IMR-90 (cell line): ENCODE data around the gene NEMF. TPM values are rescaled to one million over a fixed set of nuclear protein-coding genes. Genes with fewer than 3 reads are reported as not detected.
A peak's percentile ranks its signal among the peaks of the same experiment; 100 is the strongest.
"Not testable (repeated sequence)": the region's sequence is repeated elsewhere in the genome, so short reads cannot be mapped to it uniquely, and the experiment has no call there.

Experiments
- ATAC-seq: fragments of 200-7000 bp; cut with Tn5 transposase; 2 replicates; pipeline ENCODE4 v1.9.1; 2020; ENCODE audit warnings: low read depth, mild to moderate bottlenecking, moderate library complexity
- BruUV-seq: library from RNA; stranded (reverse); fragments of 400-500 nt; replicated peaks from 2 replicates; lab custom pipeline; 2021; lab: Mats Ljungman, UMichigan
- CTCF ChIA-PET: fragments of 300-600 bp; formaldehyde crosslinking; extraction: SDS; loops from one replicate; lab custom pipeline; 2021; ENCODE audit warnings: antibody characterized with exemption; lab: Yijun Ruan, JAX
- POLR2A ChIA-PET: fragments of 300-600 bp; sonication (Branson Sonifier 250); formaldehyde crosslinking; loops from one replicate; lab custom pipeline; 2022; ENCODE audit warnings: antibody characterized with exemption; ENCODE audit not compliant: unreplicated experiment; lab: Charles Lee
- DNase-seq: peaks from one replicate; pipeline ENCODE4 v3.0.0; 2013
- H2AFZ ChIP-seq: replicated peaks from 2 replicates; pipeline ENCODE3; 2013; ENCODE audit warnings: low read length, mild to moderate bottlenecking; ENCODE audit not compliant: poor library complexity
- H2AK5ac ChIP-seq: 2 replicates; pipeline ENCODE4 v1.6.1; 2013; ENCODE audit warnings: low read depth, low read length, inconsistent platforms
- H2AK9ac ChIP-seq: replicated peaks from 2 replicates; pipeline ENCODE3; 2013; ENCODE audit warnings: mild to moderate bottlenecking, low read depth, low read length, moderate library complexity; ENCODE audit not compliant: poor library complexity
- H2BK120ac ChIP-seq: 2 replicates; pipeline ENCODE4 v1.6.1; 2013; ENCODE audit warnings: low read depth, low read length, inconsistent platforms
- H2BK15ac ChIP-seq: 3 replicates; pipeline ENCODE4 v1.6.1; 2013; ENCODE audit warnings: low read depth, low read length, inconsistent platforms
- H2BK20ac ChIP-seq: 2 replicates; pipeline ENCODE4 v1.6.1; 2013; ENCODE audit warnings: low read depth, mild to moderate bottlenecking, inconsistent platforms, low read length, moderate library complexity
- H2BK5ac ChIP-seq: 2 replicates; pipeline ENCODE4 v1.6.1; 2013; ENCODE audit warnings: mild to moderate bottlenecking, low read depth, low read length, inconsistent platforms; ENCODE audit not compliant: poor library complexity, severe bottlenecking
- H3K14ac ChIP-seq: replicated peaks from 2 replicates; pipeline ENCODE4 v1.6.1; 2013; ENCODE audit warnings: low read depth, low read length, inconsistent platforms
- H3K18ac ChIP-seq: 2 replicates; pipeline ENCODE4 v1.6.1; 2013; ENCODE audit warnings: low read depth, low read length, control low read depth
- H3K23ac ChIP-seq: 2 replicates; pipeline ENCODE4 v1.6.1; 2013; ENCODE audit warnings: low read depth, low read length, inconsistent platforms
- H3K27ac ChIP-seq: 2 replicates; pipeline ENCODE4 v1.5.1; 2013; ENCODE audit warnings: mild to moderate bottlenecking, control low read depth, low read length; ENCODE audit not compliant: insufficient read depth
- H3K27me3 ChIP-seq: 2 replicates; pipeline ENCODE4 v1.6.1; 2013; ENCODE audit warnings: low read length; ENCODE audit not compliant: control insufficient read depth, insufficient read depth
- H3K36me3 ChIP-seq: 2 replicates; pipeline ENCODE4 v1.6.1; 2013; ENCODE audit warnings: low read length, mixed read lengths; ENCODE audit not compliant: control insufficient read depth, insufficient read depth
- H3K4ac ChIP-seq: 2 replicates; pipeline ENCODE4 v1.6.1; 2013; ENCODE audit warnings: low read depth, low read length, inconsistent platforms
- H3K4me1 ChIP-seq: 2 replicates; pipeline ENCODE4 v1.6.1; 2013; ENCODE audit warnings: low read length, mixed read lengths; ENCODE audit not compliant: control insufficient read depth, insufficient read depth
- H3K4me2 ChIP-seq: 2 replicates; pipeline ENCODE4 v1.6.1; 2013; ENCODE audit warnings: low read depth, mild to moderate bottlenecking, control low read depth, low read length, moderate library complexity
- H3K4me3 ChIP-seq: 2 replicates; pipeline ENCODE4 v1.5.1; 2013; ENCODE audit warnings: low read depth, mild to moderate bottlenecking, control low read depth, low read length, moderate library complexity; ENCODE audit not compliant: insufficient read depth
- H3K56ac ChIP-seq: 2 replicates; pipeline ENCODE4 v1.6.1; 2013; ENCODE audit warnings: low read length, inconsistent platforms; ENCODE audit not compliant: insufficient read depth; ENCODE audit errors: extremely low read depth
- H3K79me1 ChIP-seq, 2 experiments: 2 replicates each; pipeline ENCODE4 v1.6.1; 2013; ENCODE audit warnings: low read length in 2 of 2, inconsistent platforms in 1 of 2, low read depth in 1 of 2
- H3K9ac ChIP-seq: 2 replicates; pipeline ENCODE4 v1.6.1; 2013; ENCODE audit warnings: low read depth, low read length, control low read depth
- H3K9me1 ChIP-seq: 2 replicates; pipeline ENCODE4 v1.6.1; 2013; ENCODE audit warnings: low read length, inconsistent platforms; ENCODE audit not compliant: insufficient read depth
- H3K9me3 ChIP-seq: 2 replicates; pipeline ENCODE4 v1.6.1; 2013; ENCODE audit warnings: low read length; ENCODE audit not compliant: control insufficient read depth, insufficient read depth
- H4K20me1 ChIP-seq: 2 replicates; pipeline ENCODE4 v1.6.1; 2013; ENCODE audit warnings: low read length, inconsistent platforms; ENCODE audit not compliant: insufficient read depth
- H4K5ac ChIP-seq: 2 replicates; pipeline ENCODE4 v1.6.1; 2013; ENCODE audit warnings: mild to moderate bottlenecking, low read depth, low read length, control low read depth
- H4K8ac ChIP-seq, 2 experiments: 2 replicates each; pipeline ENCODE4 v1.6.1; 2013; ENCODE audit warnings: low read depth in 2 of 2, low read length in 2 of 2, control low read depth in 1 of 2, inconsistent platforms in 1 of 2
- H4K91ac ChIP-seq: 2 replicates; pipeline ENCODE4 v1.6.1; 2013; ENCODE audit warnings: low read depth, low read length, inconsistent platforms; ENCODE audit not compliant: insufficient read depth
- WGBS, 2 experiments: methylation state at CpG; one replicate each; pipeline versions ENCODE4 v1.1.5 to v1.1.7; 2013; ENCODE audit warnings: missing lambda C conversion rate in 2 of 2; ENCODE audit not compliant: insufficient read length in 1 of 2; ENCODE audit errors: extremely low coverage in 2 of 2; 5-methylcytosine and 5-hydroxymethylcytosine counted together
- dilution Hi-C: fragments of 300-500 bp; cut with HindIII; formaldehyde crosslinking; loops from one replicate; pipeline ENCODE4 v1.14.3; 2018; ENCODE audit warnings: low sequenced_read_pairs; ENCODE audit not compliant: unreplicated experiment
- in situ Hi-C: fragments of 300-500 bp; cut with MboI; formaldehyde crosslinking; loops from 3 replicates; pipeline ENCODE4 v1.14.3; 2019; ENCODE audit warnings: low sequenced_read_pairs, inconsistent platforms, mixed read lengths
- intact Hi-C: fragments of 100-400 bp; cut with micrococcal nuclease; formaldehyde crosslinking; loops from 2 replicates; pipeline ENCODE4 v1.10.0; 2022
- polyA plus RNA-seq, 3 experiments: library from polyadenylated mRNA; depleted of rRNA; stranded (reverse); fragments of >200 nt; gene quantifications; 2 replicates each; pipeline ENCODE4 v1.2.3, GENCODE V29; 2012; ENCODE audit warnings: low replicate concordance in 1 of 3
- total RNA-seq: library from RNA; depleted of rRNA; stranded (reverse); fragments of >200 nt; gene quantifications from 2 replicates; pipeline ENCODE4 v1.2.3, GENCODE V29; 2012

NEMF gene
- total and polyA plus RNA-seq, 2 of the 4 experiments (the other 2 are of a cell fraction) = 19.5 to 30.5 TPM

DNA sequence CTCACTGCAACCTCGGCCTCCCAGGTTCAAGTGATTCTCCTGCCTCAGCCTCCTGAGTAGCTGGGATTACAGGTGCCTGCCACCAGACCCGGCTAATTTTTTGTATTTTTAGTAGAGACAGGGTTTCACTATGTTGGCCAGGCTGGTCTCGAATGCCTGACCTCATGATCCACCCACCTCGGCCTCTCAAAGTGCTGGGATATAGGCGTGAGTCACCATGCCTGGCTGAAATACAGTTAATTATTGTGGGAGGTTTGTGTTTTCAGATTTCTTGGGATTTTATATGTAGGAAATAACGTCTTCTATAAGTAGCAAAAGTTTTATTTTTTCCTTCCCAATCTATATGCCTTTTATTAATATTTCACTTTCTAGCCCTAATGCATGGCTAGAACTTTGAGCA is 21.0 kb upstream of the NEMF start:
- H3K4ac ChIP-seq, H4K5ac ChIP-seq, H4K20me1 ChIP-seq, H3K27me3 ChIP-seq, H2BK20ac ChIP-seq, H3K9me3 ChIP-seq, H3K9ac ChIP-seq, H3K36me3 ChIP-seq, in situ Hi-C loops, H3K9me1 ChIP-seq, H4K91ac ChIP-seq, H2BK15ac ChIP-seq, ATAC-seq, DNase-seq, H2AFZ ChIP-seq, H3K4me3 ChIP-seq, H4K8ac ChIP-seq, BruUV-seq, CTCF ChIA-PET, H2BK5ac ChIP-seq, intact Hi-C loops, H3K4me2 ChIP-seq, H2AK9ac ChIP-seq, H2BK120ac ChIP-seq, POLR2A ChIA-PET, H3K27ac ChIP-seq, H3K14ac ChIP-seq, H3K79me1 ChIP-seq, H3K4me1 ChIP-seq, H3K56ac ChIP-seq, H3K18ac ChIP-seq, H3K23ac ChIP-seq: not testable (repeated sequence)
- peak overlapping the region; percentile 39; the same call in 1 of the 2 replicates for H2AK5ac ChIP-seq
- dilution Hi-C loops = loop anchor here (25.0 kb wide), 1 partner anchor 114 kb away; no protein-coding TSS in a partner anchor
- no CpG with 5 or more reads among the region's 6 CpGs for WGBS, 2 experiments
